ENCODE data around the gene IL1RAPL1.

DNA sequence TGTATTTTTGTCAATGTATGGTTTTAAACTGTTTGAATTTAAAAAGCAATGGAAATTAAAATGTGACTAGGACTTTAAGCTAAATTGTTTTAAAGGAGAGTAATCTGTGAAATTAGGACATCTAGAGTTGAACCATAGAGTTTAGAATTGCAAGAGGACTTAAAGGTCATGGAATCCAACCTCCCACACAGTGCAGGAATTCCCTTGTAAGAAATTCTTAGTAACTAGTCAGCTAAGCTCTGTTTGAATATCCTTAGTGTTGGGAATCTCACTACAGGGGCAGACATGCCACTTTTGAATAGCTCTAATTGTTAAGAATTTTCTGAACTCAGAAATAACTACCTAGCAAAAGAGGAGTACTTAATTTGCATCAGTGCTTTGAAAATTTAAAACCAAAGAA is 292.9 kb downstream of the IL1RAPL1 start:
- TF ChIP-seq ESRRG (CRISPR knock-in tag; IDR thresholded peaks at IDR 0.05) (no peak), ZNF565 (CRISPR knock-in tag; conservative IDR thresholded peaks at IDR 0.05; ENCODE audit: low read depth) (no peak), RARB (CRISPR knock-in tag; IDR thresholded peaks at IDR 0.05) (no peak), CSDC2 (CRISPR knock-in tag; IDR thresholded peaks at IDR 0.05) (no peak)

All from SK-N-SH treated with all-trans-retinoic acid at 6 μM for 48 hours (cell line).